HG02678 (cell line): Measurements from ENCODE around the gene TMEM132D.

Source experiments
- ATAC-seq: cut with Tn5 transposase; IDR thresholded peaks from one replicate; pipeline ENCODE4 v1.9.1; 2021; ENCODE audit warnings: mild to moderate bottlenecking, moderate library complexity; ENCODE audit not compliant: unreplicated experiment

TMEM132D gene

GRCh38 chr12:129298921-129299320, 604.9 kb downstream of the TMEM132D start:
- ATAC-seq: no peak

- no peak for ATAC-seq
Observed at GRCh38 chr12:129296671-129297070, 607.2 kb downstream of the TMEM132D start.

DNA sequence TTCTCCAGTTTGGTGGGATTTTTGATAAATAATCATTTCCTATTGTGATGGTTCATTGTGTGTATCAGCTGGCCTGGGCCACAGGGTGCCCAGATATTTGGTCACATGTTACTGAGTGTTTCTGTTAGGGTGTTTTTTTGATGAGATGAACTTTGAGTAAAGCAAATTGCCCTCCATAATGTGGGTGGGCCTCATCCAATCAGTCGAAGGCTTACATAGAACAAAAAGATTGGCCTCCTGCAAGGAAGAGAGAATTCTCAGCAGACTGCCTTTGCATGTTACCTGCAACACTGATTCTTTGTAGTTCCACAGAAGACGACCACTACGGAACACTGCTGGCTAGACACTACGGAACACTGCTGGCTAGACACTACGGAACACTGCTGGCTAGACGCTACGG, 609.0 kb downstream of the TMEM132D start:
- ATAC-seq: no peak

- ATAC-seq: no peak
Observed at GRCh38 chr12:129279771-129280170, 624.1 kb downstream of the TMEM132D start.

- no peak for ATAC-seq
Observed at GRCh38 chr12:129276361-129277060, 627.3 kb downstream of the TMEM132D start.

DNA sequence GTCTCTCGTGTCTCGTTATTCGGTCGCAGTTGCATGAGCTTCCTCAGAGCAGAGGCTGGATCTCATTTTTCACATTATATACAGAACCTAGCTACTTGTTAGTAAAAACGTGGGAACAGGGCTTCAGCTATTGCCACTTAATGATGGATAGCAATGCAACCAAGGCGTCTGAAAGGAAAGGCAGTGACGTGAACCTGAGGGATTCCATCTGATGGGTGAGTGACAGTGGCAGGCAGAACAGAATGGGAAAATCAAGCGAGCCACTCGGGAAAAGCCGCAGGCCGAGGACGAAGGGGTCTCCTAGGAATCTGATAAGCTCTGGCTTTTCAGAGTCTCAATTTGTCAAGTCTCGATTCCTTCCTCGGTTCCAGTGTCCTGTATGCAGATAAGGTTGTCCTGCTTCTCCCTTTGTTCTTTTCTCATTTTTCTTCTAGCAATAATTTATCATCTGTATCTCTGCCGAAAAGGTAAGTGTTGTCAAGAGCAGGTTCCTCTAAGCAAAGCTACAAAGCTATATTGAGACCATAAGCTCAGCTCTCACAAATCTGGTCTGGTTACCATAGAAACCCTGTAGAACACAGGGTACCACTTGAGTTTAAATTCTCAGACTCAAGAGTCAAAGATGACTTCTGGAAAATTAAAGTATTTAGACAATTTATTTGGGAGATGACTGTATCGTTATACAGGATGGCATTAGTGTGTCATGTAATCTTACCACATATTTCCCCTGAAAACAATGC, 633.9 kb downstream of the TMEM132D start:
- no peak for ATAC-seq

- ATAC-seq: no peak
Observed at GRCh38 chr12:129258781-129259318, 645.0 kb downstream of the TMEM132D start.

DNA sequence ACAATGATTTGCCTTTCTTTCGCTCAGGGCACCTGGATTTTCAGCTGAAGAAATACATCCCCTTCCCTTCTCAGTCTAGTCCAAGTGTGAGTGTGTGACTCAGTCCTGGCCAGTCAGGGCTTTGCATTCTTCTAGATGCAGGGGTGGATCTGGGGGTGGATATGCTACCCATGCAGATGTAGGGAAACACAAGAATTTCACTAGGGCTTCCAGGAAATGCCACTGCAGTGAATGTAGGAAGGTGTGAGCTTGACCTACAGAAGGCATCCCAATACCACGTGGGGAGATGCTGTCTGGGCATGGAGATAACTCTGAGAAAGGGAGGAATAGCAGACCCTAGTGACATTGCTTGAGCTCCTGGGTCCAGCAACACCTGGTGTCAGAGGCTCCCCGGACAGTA, 646.3 kb downstream of the TMEM132D start:
- no peak for ATAC-seq

GRCh38 chr12:129246630-129247029, 657.2 kb downstream of the TMEM132D start:
- ATAC-seq: no peak

- ATAC-seq: no peak
Observed at GRCh38 chr12:129245769-129246168, 658.1 kb downstream of the TMEM132D start.

- no peak for ATAC-seq
Observed at GRCh38 chr12:129241852-129242251, 662.0 kb downstream of the TMEM132D start.

DNA sequence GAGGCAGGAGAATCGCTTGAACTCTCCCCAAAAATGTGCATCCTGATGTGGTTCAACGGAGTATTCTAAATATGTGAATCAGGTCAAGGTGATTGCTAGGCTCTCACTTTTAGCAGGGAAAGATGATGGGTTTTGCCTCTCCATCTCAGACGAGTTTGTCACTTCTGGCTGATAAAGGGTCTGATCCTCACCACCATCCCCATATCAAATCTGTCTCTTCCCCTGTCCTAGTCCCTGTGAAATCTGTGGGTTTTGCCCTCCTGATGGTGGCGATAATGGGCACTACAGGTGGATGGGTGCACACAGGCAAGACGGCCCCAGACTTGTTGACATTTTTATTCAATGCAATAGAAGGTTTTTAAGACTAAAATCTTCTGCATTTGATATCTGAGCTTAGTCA, 665.9 kb downstream of the TMEM132D start:
- no peak for ATAC-seq

DNA sequence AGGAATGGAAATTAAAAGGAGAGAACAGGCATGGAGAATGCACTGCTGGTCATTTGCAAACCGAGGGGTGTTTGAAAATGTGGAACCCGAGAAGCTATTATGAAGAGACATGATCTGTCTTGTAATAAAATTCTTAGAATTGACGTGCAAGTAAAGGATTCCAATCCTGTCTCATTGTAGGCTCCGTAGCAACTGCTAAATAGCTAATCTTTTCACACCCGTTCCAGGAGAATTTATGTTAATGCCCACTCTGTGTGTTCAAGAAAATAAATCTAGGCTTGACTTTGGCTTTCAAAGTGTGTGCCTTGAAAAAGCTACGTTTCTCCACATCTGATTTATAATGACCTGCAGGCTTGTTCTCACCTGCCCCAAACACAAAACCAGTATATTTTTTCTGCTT, 669.6 kb downstream of the TMEM132D start:
- no peak for ATAC-seq

- no peak for ATAC-seq
Observed at GRCh38 chr12:129231491-129231890, 672.3 kb downstream of the TMEM132D start.

DNA sequence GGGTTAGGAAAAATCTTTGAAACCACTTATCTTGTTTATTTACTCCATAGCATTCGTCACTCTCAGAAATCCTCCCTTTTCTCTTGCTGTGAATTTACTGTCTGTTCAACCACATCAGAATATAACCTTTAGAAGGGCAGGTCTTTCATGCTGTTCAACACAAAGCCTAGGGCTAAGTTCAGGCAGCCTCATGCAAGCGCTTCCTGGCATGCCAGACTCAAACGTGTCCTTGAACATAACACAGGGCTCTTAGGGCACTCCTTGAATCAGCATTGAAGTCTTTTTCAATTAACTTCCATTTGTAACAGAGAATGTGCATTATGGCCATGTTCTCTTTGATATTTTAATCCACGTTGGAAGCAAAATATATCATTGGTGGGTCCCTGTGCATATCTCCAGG, 672.8 kb downstream of the TMEM132D start:
- ATAC-seq: no peak

GRCh38 chr12:129226851-129227250, 677.0 kb downstream of the TMEM132D start:
- ATAC-seq: no peak

GRCh38 chr12:129226005-129226404, 677.8 kb downstream of the TMEM132D start:
- ATAC-seq: no peak

- no peak for ATAC-seq
Observed at GRCh38 chr12:129215556-129215955, 688.3 kb downstream of the TMEM132D start.

DNA sequence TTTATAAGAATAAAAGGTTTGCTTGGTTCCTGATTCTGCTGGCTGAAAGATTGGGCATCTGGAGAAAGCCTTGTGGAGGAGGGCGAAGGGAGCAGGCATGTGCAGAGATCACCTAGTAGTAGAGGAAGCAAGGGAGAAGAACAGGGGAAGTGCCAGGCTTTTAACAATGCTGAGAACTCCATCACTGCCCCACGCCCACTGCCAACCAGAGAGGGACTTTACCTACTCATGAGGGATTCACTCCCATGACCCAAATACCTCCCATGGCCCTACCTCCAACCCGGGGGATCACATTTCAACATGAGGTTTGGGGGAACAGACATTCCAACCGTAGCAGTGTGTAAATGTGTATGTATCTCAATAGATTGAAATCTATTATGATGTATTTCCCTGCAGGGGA, 690.3 kb downstream of the TMEM132D start:
- no peak for ATAC-seq

DNA sequence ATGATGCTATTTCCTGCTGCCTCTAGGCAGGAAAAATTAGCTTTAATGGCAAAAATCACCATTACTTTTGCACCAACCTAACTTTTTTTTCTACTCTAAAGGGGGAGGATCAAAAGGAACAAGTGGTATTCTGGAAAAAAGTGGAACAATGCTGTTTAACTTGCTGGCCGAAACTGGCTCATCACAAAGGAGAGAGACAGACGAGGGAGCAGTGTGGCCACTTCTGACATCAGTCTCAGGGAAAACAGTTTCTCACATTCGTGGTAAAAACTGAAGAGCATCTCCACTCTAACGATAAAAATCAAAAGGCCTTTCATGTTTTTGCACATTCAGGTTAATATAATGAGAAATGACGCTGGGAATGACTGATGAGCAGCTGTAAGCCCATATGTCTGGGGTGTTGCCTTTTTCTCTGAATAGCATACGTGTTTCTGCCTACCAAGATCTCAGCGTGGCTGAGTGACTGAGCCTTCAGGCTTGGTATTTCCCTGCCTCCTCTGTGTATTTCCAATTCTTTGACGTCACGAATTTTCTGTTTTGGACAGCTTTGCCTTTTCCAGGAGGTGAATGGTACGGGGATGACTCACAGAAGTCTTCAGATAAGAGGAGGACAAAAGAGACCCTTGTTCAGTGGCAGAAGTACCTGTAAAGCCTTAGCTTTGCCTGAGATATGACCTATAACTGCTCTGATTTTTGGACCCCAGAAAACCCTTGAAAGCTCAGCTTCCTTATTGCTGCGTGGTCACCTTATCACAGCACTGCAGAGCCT, 691.8 kb downstream of the TMEM132D start:
- ATAC-seq: no peak

DNA sequence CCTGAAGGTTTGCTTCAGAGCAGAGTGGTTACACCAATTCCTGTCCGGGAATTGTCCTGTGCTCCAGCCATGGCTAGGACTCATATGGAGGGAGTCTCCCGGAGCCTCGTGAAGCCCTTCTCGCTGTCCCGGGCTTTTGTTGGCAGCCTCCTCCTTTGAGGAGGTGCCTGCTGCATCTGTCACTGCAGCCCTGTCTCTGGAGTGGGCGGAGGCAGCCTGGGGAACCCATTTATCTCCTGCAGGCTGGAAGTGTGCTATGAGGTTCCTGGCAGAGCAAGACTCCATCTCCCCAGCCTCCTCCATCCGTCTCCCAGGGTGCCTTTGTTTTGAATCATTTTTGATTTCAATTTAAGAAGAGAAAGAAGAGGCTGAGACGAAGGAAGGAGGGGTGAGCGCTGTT, 695.3 kb downstream of the TMEM132D start:
- no peak for ATAC-seq
